Suprapubic skin (tissue), 4 donors: ENCODE measurements around the gene PRPSAP1.

Source experiments
- EP300 ChIP-seq: sonication (generic); formaldehyde crosslinking; IDR thresholded peaks from one replicate; pipeline ENCODE4 v1.6.1; 2017; ENCODE audit warnings: antibody characterized with exemption
- POLR2A ChIP-seq, 2 donors: fragments of 450-650 bp; IDR thresholded peaks; one replicate each; pipeline ENCODE4 v1.6.1; 2017; ENCODE audit warnings: antibody characterized with exemption in 2 of 2, mild to moderate bottlenecking in 2 of 2, moderate library complexity in 2 of 2
- POLR2AphosphoS5 ChIP-seq, 3 donors: sonication (generic); formaldehyde crosslinking; IDR thresholded peaks; one replicate each; pipeline ENCODE4 v1.6.1; 2017; ENCODE audit warnings: antibody characterized with exemption in 3 of 3
- TF ChIP-seq, protein P1 (sequence below), 2 donors: fragments of 200-600 bp in 1 of 2; fragments of 450-650 bp in 1 of 2; sonication (generic) in 1 of 2; IDR thresholded peaks; one replicate each; pipeline ENCODE4 v1.5.1; 2016 to 2019; ENCODE audit warnings: antibody characterized with exemption in 2 of 2, mild to moderate bottlenecking in 1 of 2, moderate library complexity in 1 of 2

DNA sequence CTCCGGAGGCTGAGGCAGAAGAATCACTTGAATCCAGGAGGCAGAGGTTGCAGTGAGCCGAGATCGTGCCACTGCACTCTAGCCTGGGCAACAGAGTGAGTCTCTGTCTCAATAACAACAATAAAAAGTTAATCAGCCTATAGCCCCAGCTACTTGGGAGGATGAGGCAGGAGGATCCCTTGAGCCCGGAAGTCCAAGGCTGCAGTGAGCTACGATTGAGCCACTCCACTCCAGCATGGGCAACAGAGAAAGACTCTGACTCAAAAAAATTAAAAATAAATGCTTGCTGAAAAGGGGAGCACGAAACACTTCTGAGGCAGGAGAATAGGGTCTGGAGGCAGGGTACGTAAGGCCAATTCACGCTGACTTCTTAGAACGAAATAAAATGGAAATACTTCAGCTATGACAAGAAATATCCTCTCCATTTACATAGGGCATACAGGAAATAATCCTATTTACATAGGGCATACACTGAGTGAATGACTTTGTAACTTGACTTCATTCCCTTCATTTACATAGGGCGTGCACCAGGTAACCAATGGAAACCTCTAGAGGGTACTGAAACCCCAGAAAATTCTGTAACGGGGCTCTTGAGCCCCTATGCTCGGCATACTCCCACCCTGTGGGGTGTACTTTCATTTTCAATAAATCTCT is 3.2 kb upstream of the PRPSAP1 start:
- TF ChIP-seq POLR2A (IDR thresholded peaks at IDR 0.05): no peak
- TF ChIP-seq POLR2AphosphoS5 (IDR thresholded peaks at IDR 0.05): no peak
- TF ChIP-seq, protein P1, sequence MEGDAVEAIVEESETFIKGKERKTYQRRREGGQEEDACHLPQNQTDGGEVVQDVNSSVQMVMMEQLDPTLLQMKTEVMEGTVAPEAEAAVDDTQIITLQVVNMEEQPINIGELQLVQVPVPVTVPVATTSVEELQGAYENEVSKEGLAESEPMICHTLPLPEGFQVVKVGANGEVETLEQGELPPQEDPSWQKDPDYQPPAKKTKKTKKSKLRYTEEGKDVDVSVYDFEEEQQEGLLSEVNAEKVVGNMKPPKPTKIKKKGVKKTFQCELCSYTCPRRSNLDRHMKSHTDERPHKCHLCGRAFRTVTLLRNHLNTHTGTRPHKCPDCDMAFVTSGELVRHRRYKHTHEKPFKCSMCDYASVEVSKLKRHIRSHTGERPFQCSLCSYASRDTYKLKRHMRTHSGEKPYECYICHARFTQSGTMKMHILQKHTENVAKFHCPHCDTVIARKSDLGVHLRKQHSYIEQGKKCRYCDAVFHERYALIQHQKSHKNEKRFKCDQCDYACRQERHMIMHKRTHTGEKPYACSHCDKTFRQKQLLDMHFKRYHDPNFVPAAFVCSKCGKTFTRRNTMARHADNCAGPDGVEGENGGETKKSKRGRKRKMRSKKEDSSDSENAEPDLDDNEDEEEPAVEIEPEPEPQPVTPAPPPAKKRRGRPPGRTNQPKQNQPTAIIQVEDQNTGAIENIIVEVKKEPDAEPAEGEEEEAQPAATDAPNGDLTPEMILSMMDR (IDR thresholded peaks at IDR 0.05): no peak
- no peak for TF ChIP-seq EP300
